GM10266 (cell line): ENCODE measurements around the gene ANGPTL1.

Experiments used
- DNase-seq: peaks from one replicate; pipeline ENCODE4 v3.0.0; 2012; ENCODE audit errors: extremely low spot score
- CTCF ChIP-seq: IDR thresholded peaks from 2 replicates; pipeline ENCODE4 v1.5.1; 2012; ENCODE audit warnings: mild to moderate bottlenecking, low read depth; ENCODE audit not compliant: control insufficient read depth, insufficient read depth; ENCODE audit errors: missing control alignments

The ANGPTL1 gene

DNA sequence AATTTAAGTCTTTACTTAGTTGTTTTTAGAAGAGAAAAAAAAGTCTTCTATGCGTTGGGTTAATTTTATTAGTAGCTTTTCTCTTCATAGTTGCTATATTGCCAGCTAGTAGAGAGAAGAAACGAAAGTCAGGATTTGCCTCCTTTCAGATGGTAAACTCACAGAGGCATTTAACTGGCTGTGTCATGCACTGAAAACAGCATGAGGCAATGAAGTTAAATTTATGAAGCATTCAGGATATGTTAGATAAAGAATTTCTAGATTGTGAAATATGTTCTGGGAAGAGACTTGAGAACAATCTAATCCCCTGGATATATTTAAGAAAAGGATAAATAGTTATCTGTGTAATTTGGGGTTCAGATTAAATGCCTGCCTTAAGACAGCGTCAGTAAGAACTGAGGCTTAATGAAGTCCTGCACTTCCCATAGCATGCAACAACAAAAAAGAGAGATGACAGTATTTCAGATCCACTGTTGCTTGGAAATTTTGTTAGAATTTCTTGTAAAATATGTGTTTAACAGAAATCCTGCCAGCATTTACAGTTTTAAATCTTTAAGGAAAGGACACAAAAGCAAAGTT, 1.7 kb downstream of the ANGPTL1 start:
- no peak for DNase-seq
- no peak for TF ChIP-seq CTCF

DNA sequence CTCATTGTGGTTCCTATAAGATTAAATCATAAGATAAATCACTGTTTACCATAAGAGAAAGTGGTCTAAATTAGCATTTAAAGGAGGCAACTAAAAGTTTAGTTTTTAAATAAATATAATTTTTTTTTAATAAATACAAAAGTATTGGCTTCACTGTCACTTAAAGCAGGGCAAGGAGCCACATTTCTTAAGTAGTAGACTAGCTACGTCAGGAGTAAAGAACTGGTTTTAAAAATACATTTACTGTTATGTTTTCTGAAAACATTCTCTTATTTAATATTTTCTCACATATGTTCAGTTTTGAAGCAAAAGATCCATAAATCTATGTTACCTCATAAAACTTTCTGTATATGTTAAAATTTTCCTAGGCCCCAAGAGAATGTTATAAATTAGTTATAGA, 2.2 kb downstream of the ANGPTL1 start:
- DNase-seq = no peak
- no peak for TF ChIP-seq CTCF

DNA sequence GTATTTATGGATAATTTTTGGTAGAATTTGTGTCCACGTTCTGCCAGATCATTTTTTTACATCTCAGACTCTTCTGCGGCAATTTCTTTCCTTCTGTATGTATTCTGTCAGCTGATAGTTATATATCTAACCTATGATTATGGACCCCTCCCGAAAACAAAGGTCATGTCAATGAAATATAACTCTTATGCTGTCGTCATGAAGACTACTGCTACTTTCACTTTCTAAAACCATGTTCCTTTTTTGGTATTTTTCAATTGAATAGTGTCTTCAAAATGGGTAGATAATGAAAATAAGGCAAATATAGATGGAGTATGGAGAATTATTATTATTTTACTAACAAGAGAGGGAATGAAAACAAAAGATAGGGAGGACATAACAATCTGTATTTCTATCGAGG, 3.2 kb downstream of the ANGPTL1 start:
- TF ChIP-seq CTCF = no peak
- DNase-seq = no peak

- DNase-seq = no peak
- TF ChIP-seq CTCF = no peak
These were observed 6.6 kb downstream of the ANGPTL1 start for GRCh38 chr1:178864326-178864725.

DNA sequence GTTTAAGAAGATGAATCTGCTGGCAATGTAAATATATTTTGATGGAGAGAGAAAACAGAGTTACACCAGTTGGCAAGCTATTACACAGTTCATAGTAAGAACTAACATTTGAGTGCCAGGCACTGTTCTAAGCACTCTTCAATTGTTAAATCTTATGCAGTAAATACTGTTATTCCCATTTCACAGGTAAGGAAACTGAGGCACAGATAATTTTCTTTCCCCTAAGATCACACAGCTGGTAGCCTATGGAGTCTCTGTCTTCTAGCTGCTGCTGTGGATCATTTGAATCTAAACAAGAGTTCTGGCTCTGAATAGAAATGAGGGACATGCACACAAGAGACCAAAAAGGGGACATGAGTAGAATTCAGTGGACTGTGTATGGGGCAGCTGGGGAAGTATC, 8.0 kb downstream of the ANGPTL1 start:
- no peak for TF ChIP-seq CTCF
- no peak for DNase-seq

DNA sequence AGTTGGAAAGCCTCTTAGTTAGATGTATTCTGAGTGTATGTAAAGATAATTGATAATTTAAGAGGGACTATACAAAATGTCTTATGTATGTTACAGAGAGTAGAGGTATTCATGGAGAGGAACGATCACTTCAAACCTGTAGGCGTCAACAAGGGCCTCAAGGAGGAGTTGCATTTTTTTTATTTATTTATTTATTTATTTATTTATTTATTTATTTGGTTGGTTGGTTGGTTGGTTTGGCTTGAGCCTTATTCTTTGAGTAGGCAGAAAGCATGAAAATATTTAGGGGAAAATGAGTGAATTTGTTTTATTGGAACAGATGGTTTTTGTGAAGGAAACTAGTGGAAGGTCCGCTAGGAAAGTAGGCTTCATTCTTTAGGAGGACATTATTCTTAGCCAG, 8.5 kb downstream of the ANGPTL1 start:
- no peak for DNase-seq
- TF ChIP-seq CTCF = no peak

DNA sequence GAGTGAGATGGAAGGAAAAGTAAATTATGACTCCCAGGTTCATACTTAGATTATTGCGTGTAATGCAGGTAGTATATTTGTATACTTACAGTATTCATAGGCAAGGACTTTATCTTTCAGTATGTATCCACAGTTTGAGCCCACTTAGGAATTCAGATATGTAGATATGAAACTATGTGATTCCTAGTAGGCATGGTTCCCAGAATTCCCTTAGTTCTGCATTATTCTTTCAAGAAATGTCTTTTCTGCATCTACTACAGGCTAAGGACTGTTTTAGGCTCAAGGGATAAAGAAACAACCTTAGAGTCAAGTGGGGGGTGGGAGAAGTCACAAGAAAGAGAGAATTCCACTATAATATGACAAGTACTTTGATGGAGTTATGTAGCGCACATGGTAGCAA, 13.8 kb downstream of the ANGPTL1 start:
- DNase-seq = no peak
- no peak for TF ChIP-seq CTCF
